22Rv1 (cell line): Measurements from ENCODE around the gene MS4A10.

Experiments used
- CTCF ChIP-seq: fragments of 450-650 bp; IDR thresholded peaks from 2 replicates; pipeline ENCODE4 v1.5.1; 2017; ENCODE audit warnings: mild to moderate bottlenecking
- ZFX ChIP-seq: fragments of 450-650 bp; IDR thresholded peaks from 2 replicates; pipeline ENCODE4 v1.6.1; 2017; ENCODE audit warnings: antibody characterized with exemption, borderline replicate concordance

GRCh38 chr11:60740573-60740972 is 44.6 kb upstream of the MS4A10 start:
- TF ChIP-seq CTCF: no peak
- no peak for TF ChIP-seq ZFX
